ENCODE data around the gene CRK. TPM values are rescaled to one million over a fixed set of nuclear protein-coding genes. Genes with fewer than 3 reads are reported as not detected.
"Not testable (repeated sequence)": the region's sequence is repeated elsewhere in the genome, so short reads cannot be mapped to it uniquely, and the experiment has no call there.

The CRK gene
- total RNA-seq, 1 experiment from 2014 or later = 88.5 TPM

DNA sequence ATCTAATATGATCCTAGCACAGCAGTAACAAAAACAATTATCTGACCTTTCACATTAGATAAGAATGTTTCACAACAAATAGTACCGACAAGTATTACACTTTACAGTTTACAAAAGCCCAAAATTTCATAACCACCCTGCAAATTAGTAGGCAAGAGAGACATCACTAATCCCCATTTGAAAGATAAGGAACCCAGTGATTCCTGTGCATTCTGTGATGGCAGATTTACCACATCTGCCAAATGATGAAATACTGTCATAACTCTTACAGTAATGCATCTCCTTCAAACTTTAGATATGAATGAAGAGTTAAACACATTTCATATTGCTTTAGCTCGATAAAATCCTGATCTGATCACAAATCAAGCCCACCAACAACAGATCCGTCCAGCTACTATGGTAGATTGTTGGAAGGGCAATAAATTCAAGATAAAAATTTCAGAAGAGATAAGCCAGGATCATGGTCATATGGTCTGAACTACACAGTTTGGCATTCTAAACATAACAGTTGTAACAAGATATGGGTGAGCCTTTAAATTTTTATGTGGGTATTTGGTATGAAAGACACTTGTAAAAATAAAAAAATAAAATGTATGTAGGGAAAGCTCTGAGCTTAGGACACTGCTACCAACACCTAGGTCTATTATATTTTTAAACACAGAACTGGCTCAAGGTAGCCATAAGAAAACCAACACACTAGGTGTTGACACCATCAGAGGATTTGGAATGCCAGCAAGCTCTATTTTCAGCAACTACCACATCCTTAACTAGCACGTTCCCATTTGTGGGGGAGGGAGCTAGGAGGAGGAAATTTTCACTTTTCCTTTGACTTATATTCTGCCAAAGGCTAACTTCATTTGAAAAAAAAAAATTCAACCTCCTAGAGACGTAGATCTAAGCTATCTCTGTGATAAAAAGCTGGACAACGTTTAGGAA, 65.3 kb downstream of the CRK start:
- no peak for DNase-seq (ENCODE audit: low read depth)

DNA sequence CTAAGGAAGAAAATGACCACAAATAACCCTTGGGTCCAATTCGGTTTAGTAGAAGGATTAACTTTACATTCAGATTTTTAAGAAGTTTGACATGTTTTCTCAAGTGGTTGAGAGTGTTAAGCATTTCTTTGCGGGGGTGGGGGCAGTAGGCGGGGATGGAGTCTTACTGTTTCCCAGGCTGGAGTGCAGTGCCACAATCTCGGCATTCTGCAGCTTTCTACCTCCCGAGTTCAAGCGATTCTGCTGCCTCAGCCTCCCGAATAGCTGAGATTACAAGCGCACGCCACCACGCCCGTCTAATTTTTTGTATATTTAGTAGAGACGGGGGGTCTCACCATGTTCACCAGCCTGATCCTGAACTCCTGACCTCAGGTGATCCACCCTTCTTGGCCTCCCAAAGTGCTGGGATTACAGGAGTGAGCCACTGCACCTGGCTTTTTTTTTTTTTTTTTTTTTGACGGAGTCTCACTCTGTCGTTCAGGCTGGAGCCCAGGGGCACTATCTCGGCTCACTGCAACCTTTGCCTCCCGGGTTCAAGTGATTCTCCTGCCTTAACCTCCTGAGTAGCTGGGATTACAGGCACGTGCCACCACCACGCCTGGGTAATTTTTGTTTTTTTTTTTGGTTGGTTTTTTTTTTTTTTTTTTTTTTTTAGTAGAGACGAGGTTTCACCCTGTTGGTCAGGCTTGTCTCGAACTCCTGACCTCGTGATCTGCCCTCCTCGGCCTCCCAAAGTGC, 68.4 kb downstream of the CRK start:
- DNase-seq (ENCODE audit: low read depth) = not testable (repeated sequence)

DNA sequence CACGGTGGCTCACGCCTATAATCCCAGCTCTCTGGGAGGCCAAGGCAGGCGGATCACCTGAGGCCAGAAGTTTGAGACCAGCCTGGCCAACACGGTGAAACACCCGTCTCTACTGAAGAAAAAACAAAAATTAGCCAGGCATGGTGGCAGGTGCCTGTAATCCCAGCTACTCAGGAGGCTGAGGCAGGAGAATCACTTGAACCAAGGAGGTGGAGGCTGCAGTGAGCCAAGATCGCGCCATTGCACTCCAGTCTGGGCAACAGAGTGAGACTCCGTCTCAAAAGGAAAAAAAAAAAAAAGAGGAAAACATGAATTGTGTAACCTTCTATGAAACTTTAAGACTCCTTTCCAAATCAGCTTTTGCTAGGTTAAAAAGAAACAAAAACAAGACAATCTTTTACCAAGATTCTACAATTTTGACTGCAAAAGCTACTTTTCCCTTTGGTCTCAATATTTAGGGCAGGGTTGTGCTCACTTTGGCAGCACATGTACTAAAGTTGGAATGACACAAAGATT, 69.3 kb downstream of the CRK start:
- DNase-seq (ENCODE audit: low read depth) = not testable (repeated sequence)

DNA sequence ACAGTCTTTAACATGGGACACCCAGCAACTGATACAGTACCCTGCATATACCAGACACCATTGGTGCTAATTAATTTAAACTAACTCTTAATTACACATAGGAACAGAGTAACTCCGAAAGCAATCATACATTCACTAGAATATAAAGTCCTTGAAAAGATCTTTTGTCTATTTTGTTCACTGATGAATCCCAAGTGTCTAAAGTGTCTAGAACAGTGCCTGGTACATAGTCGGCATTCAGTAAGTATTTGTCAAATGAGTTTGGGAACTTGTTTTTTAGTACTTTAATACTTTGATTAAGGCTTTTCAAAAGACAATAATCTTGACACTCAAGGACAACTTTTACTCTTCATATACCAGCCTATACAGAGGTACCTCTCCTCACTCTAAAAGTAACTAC, 69.8 kb downstream of the CRK start:
- no peak for DNase-seq (ENCODE audit: low read depth)

DNA sequence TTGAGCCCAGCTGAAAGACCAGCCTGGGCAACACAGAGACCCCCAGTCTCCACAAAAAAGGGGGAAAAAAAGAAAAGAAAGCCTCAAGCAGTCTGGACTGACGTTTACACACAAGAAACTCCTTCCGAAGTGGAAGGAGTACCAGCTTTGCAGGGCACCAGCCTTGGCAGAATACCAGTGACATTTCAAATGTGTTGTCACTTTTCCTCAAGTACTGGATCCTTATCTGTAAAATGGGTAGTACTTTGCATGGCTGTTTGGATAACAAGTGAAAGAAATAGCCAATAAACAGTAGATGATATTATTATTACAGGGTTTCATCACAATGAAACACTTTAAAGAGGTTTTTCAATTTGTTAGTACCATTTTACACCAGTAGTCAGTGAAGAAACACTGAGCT, 70.2 kb downstream of the CRK start:
- no peak for DNase-seq (ENCODE audit: low read depth)

DNA sequence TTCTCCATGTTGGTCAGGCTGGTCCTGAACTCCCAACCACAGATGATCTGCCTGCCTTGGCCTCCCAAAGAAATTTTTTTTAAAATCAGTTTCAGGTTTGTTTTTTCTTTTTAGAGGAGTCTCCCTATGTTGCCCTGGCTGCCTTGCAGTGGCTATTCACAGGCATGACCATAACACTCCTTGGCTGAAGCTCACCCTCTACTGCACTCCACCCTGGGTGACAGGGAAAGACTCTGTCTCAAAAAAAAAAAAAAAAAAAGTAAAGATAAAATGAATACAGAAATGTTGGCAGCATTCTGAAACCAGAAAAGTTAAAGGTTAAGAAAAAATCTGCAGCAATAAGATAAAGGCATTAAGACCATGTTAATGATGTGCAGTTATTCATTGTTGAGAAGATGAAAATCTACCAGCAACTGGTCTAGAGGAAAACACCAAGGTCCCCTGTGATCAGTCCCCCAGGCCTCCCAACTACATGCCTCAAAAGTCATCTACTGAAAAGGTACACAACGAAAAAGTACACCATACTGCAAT, 71.1 kb downstream of the CRK start:
- DNase-seq (ENCODE audit: low read depth) = no peak

DNA sequence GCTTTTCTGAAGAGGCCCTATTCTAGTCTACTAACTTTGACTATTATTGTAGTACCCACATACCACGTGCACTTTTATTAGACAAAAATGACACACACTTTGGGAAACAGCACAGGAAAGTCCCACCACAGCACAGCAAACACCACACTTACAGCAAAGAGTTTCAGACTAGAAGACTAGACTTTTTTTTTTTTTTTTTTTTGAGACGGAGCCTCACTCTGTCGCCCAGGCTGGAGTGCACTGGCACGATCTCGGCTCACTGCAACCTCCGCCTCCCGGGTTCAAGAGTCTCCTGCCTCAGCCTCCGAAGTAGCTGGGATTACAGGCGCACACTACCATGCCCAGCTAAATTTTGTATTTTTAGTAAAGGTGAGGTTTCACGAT, 76.1 kb downstream of the CRK start:
- DNase-seq (ENCODE audit: low read depth) = no peak

DNA sequence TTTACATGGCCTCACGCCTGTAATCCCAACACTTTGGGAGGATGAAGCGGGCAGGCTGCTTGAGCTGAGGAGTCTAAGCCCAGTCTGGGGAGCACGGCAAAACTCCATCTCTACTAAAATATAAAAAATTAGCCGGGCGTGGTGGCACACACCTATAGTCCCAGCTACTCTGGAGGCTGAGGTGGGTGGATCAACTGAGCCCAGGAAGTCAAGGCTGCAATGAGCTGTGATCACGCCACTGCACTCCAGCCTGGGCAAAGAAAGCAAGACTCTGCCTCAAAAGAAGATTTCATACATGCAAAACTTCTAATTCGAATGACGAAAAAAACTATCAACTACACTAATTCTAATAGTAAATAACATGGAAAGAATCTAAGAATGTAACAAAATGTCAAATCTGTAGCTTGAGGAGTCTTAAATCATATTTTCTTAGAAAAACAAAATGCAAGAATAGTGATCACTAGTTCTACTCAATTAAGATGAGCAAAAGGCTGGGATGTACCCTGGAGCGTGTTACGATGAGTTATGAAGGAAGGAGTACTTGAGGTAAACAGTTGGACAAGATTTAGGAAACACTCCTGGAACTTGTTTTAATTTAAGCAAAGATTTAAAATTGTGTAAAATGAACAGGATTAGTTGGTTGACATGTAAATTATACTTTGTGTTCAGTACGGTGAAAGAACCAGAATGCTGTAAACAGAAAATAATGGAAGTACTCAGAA, 76.7 kb downstream of the CRK start:
- no peak for DNase-seq (ENCODE audit: low read depth)

DNA sequence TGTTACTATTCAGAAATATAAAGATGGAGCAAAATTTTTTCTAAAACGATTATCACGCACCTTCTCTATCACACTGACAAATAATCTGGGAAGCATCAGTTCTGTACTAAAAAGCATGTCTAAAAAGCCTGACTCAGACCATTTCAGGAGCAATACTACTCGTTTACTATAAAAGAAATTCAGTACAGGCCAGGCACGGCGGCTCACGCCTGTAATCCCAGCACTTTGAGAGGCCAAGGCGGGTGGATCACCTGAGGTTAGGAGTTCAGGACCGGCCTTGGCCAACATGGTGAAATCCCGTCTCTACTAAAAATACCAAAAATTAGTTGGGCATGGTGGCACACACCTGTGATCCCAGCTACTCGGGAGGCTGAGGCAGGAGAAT, 77.6 kb downstream of the CRK start:
- not testable (repeated sequence) for DNase-seq (ENCODE audit: low read depth)

DNA sequence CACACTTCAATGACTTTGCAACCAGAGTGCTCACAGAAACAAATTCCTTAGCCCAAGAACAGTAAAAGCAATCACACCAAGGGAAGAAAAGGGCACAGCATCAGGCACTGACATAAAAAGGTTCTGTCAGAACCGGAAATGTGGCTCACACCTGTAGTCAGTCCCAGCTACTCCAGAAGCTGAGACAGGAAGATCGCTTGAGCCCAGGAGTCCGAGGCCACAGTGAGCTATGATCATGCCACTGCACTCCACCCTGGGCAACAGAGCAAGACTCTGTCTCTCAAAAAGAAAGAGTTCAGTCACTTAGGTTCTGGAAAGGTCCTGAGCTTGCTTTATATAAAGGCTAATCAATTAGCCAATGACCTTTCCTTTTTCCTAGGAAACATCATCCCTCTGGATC, 78.7 kb downstream of the CRK start:
- no peak for DNase-seq (ENCODE audit: low read depth)

DNA sequence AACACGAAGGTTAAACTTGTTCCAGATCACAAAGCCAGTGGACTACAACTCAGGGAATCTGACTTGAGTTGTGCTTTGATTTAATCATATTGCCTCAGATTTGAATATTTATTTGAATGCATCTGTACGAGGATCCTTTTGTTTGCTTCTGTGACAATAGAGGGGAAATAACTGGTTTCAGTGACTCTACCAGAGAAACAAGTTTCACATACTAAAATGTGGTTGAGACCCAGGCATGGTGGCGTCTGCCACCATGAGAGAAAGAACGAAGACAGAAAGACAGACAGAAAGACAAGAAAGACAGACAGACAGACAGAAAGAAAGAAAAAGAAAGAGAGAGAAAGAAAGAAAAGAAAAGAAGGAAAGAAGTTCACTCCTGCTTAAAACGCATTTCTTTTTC, 80.0 kb downstream of the CRK start:
- DNase-seq (ENCODE audit: low read depth) = no peak

DNA sequence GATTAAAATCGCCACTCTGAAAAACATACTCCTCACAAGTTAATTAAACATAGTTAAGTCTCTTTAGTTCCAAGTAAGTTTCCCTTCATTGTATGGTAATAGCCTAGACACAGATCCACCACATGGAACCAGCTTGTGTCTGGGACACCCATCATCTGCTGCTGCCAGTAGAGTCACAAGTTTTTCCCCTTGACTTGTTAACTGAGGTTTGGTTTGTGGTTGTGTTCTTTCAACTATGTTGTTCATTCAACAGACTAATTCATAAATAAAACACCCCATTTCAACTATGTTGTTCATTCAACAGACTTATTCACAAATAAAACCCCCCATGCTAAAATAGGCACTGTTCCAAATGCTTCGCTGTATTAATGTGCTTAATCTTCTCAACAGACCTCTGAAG, 80.4 kb downstream of the CRK start:
- no peak for DNase-seq (ENCODE audit: low read depth)

DNA sequence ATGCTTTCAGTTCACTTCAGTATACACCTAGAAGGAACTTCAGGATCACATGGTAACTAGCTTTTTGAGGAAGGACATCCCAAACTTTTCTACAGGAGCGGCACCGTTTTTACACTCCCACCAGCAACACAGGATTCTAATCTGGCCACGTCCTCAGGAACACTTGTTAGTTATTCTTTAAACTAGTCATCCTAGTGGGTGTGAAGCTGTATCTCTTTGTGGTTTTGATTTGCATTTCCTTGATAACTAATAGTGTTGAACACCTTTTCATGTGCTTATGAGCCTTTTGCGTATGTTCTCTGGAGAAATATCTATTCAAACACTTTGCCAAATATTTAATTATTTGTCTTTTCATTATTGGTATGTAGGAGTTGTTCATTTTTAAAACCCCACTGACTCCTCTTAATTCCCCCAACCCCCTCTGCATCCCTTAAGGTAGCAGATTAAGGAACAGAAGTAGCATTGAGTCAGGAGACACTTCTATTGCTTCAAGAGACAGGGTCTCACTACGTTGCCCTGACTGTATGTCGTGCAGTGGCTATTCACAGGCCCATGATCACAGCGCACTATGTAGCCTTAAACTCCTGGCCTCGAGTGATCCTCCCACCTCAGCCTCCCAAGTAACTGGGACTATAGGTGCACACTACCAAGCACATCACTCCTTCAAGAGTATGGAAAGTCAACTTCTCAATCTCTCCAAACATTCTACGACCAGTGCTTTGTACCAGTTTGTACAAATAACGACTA, 81.4 kb downstream of the CRK start:
- no peak for DNase-seq (ENCODE audit: low read depth)

DNA sequence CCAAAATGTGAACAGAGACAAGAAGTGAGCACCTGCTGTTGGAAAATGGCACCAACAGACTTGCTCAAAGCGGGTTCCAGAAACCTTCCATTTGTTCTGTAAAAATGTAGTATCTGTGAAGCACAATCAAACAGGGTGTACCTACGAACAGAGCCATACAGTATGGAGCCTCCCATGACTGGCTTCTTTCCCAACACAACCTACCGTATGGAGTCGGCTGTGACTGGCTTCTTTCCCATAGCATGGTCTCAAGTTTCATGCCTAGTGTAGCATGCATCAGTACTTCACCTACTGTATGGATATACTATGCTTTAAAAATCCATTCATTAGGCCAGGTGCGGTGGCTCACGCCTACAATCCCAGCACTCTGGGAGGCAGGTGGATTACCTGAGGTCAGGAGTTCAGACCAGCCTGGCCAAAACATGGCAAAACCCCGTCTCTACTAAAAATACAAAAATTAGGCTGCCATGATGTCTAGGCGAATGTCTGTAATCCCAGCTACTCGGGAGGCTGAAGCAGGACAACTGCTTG, 82.3 kb downstream of the CRK start:
- no peak for DNase-seq (ENCODE audit: low read depth)

DNA sequence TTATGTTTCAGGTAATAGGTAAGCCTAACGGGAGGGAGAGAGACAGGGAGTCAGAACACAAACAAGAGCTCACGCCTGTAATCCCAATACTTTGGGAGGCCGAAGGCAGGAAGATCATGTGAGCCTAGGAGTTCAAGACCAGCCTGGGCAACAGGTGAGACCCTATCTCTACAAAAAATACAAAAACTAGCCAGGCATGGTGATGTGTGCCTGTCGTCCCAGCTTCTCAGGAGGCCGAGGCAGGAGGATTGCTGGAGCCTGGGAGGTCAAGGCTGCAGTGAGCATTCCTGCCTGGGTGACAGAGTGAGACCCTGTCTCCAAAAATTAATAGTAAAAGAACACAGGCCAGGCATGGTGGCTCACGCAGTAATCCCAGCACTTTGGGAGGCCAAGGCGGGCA, 83.4 kb downstream of the CRK start:
- DNase-seq (ENCODE audit: low read depth) = no peak

DNA sequence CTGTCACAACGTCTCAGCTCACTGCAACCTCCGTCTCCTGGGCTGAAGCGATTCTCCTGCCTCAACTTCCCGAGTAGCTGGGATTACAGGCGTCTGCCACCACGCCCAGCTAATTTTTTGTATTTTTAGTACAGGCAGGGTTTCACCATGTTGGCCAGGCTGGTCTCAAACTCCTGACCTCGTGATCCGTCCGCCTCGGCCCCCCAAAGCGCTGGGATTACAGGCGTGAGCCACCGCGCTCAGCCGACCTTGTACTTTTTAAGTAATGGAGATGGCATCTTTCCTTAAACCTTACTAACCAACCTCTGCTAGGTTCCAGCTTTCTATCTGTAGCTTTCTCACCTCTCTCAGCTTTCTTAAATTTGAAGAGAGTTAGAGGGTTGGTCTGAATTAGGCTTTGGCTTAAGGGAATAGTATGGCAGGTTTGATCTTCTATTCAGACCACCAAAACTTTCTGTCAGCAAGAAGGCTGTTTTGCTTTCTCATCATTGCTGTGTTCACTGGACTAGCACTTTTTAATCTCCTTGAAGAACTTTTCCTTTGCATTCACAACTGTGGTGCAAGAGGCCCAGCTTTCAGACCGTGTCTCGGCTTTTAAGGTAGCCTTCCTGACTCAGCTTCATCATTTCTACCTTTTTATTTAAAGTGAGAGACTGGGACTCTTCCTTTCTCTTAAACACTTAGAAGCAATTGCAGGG, 84.0 kb downstream of the CRK start:
- DNase-seq (ENCODE audit: low read depth) = no peak
